Central memory CD8-positive, alpha-beta T cell (primary cell): ENCODE measurements around the gene LRRC52.
A peak's percentile ranks its signal among the peaks of the same experiment; 100 is the strongest.
"Not testable (repeated sequence)": the region's sequence is repeated elsewhere in the genome, so short reads cannot be mapped to it uniquely, and the experiment has no call there.

Experiments used
- ATAC-seq: fragments of 150-1000 bp; cut with Tn5 transposase; replicated peaks from 2 replicates; pipeline ENCODE4 v1.10.0; 2022; ENCODE audit warnings: mild to moderate bottlenecking, moderate FRiP score, moderate number of reproducible peaks; ENCODE audit not compliant: poor library complexity, severe bottlenecking; ENCODE audit errors: extremely low read depth
- DNase-seq, 2 donors: peaks; one replicate each; pipeline ENCODE4 v3.0.0; 2021; ENCODE audit warnings: low spot score in 2 of 2
- H3K27ac Mint-ChIP-seq: one replicate; pipeline ENCODE4 v1.8.0; 2022; ENCODE audit warnings: low read depth, mild to moderate bottlenecking, moderate library complexity, mixed read lengths
- H3K27me3 Mint-ChIP-seq: one replicate; pipeline ENCODE4 v1.8.0; 2022; ENCODE audit warnings: mixed read lengths
- H3K36me3 Mint-ChIP-seq: one replicate; pipeline ENCODE4 v1.8.0; 2022; ENCODE audit warnings: mild to moderate bottlenecking, moderate library complexity, mixed read lengths; ENCODE audit not compliant: insufficient read depth
- H3K4me1 Mint-ChIP-seq: one replicate; pipeline ENCODE4 v1.8.0; 2022; ENCODE audit warnings: mixed read lengths
- H3K4me3 Mint-ChIP-seq: one replicate; pipeline ENCODE4 v1.8.0; 2022; ENCODE audit warnings: mild to moderate bottlenecking, moderate library complexity, mixed read lengths
- H3K9me3 Mint-ChIP-seq: one replicate; pipeline ENCODE4 v1.8.0; 2022; ENCODE audit warnings: mixed read lengths

Gene LRRC52

DNA sequence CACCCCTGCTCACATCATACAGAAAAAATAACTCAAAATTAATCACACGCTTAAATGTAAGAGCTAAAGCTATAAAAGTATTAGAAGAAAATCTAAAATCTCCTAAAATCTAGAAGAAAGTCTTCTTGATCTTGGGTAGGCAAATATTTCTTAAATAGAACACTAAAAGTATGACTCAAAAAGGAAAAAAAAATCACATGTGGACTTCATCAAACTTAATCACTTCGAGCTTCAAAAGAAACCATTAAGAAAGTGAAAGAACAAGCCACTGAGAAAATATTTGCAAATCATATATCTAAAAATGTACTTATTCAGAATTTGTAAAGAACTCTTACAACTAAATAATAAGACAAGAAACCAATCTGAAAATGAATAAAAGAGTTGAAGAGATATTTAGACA lies 32.7 kb downstream of the LRRC52 start:
- H3K36me3 Mint-ChIP-seq: peaks cover 2% of the 10 kb centered on the region
- no peaks in the 10 kb centered on the region for H3K9me3 Mint-ChIP-seq
- DNase-seq (no peak), ATAC-seq (no peak)
- peaks cover 33% of the 10 kb centered on the region for H3K27me3 Mint-ChIP-seq
- H3K4me1 Mint-ChIP-seq: no peaks in the 10 kb centered on the region
- H3K27ac Mint-ChIP-seq: no peak overlapping the region
- no peak overlapping the region for H3K4me3 Mint-ChIP-seq

DNA sequence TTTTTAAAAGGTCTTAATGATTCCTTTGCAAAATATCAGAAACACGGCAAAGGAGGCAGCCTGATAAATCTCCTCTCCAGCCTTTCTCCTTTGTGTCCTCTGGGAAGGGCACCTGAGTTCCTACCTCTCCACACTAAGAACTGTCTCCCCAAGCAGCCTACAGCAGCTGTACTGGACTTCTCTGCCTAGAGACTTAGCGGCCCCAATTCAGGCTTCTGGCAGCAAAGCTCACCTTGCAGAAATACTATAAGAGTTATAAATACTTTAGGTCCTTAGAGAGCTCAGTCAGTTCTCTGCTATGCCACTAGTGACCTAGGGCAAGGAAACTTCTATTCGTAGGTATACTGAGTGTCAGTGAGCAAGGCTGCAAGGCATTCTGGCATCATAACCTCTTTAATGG lies 33.9 kb downstream of the LRRC52 start:
- ATAC-seq (no peak), DNase-seq (no peak)
- Mint-ChIP-seq H3K27me3 (peaks cover 28% of the 10 kb centered on the region), H3K4me3 (no peak overlapping the region), H3K9me3 (no peaks in the 10 kb centered on the region), H3K4me1 (no peaks in the 10 kb centered on the region), H3K27ac (no peak overlapping the region), H3K36me3 (peaks cover 2% of the 10 kb centered on the region)

DNA sequence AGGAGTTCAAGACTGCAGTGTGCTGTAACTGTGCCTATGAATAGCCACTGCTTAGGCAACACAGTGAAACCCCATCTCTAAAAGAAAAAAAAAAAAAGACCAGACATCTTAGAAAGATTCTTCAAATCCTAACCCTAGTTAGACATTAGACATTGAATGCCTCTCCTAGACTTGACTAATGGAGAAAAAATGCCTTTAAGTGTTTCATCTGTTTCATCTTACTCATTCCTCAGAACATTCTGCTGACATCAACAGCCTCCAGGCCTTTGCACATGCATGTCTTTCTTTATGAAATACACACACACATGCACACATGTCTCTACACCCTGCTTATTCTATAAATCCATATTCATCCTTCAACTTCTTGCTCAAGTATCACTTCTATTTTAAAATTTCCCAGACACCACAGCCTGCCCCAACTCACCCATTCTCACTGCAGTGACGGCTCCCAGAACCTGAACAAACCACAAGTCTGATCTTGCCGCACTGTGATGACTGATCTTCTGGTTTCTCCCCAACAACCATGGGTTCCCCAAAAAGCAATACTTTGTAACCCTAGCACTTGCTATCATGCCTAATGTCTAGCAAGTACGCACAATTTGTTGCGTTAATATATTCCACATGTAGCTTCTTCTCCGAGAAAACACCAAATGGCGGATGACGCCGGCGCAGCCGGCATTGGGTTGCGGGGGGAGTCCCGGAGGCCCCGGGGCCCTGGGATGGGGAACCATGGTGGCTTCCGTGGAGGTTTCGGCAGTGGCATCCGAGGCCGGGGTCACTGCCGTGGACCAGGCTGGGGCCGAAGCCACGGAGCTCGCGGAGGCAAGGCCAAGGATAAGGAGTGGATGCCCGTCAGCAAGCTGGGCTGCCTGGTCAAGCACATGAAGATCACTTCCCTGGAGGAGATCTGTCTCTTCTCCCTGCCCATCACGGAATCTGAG lies 37.4 kb downstream of the LRRC52 start:
- Mint-ChIP-seq H3K4me1 (no peaks in the 10 kb centered on the region), H3K36me3 (peaks cover 2% of the 10 kb centered on the region), H3K27ac (no peak overlapping the region), H3K9me3 (no peaks in the 10 kb centered on the region), H3K27me3 (peaks cover 25% of the 10 kb centered on the region), H3K4me3 (no peak overlapping the region)
- no peak for ATAC-seq
- DNase-seq: no peak

DNA sequence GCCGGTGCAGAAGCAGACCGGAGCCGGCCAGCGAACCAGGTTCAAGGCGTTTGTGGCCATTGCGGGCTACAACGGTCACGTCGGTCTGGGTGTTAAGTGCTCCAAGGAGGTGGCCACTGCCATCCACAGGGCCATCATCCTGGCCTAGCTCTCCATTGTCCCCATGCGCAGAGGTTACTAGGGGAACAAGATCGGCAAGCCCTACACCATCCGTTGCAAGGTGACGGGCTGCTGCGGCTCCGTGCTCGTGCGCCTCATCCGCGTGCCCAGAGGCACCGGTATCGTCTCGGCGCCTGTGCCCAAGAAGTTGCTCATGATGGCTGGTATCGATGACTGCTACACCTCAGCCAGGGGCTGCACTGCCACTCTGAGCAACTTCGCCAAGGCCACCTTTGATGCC lies 38.1 kb downstream of the LRRC52 start:
- H3K4me3 Mint-ChIP-seq: no peak overlapping the region
- no peaks in the 10 kb centered on the region for H3K4me1 Mint-ChIP-seq
- H3K36me3 Mint-ChIP-seq: peaks cover 2% of the 10 kb centered on the region

DNA sequence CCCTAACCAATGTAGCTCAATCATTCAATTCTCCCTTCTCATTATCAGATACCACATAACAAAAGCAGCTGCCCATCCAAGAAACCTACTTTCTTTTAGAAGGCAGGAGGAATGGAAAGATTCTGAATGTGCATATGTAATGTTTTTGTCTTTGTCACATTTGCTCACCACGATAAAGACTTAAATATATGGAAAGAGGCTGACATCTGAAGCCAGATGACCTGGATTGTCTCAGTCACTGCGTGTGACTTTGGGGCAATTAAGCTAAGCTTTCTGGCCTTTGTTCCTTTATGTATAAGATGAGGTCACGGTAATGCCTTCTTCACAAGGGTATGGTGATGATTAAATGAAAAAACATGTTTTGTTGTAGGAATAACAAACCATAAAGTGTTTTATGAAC lies 42.6 kb downstream of the LRRC52 start:
- H3K27me3 Mint-ChIP-seq: peaks cover 60% of the 10 kb centered on the region
- no peak for ATAC-seq

More for the DNA sequence above, 38.1 kb downstream of the LRRC52 start:
- H3K9me3 Mint-ChIP-seq: no peaks in the 10 kb centered on the region
- peaks cover 28% of the 10 kb centered on the region for H3K27me3 Mint-ChIP-seq
- no peak for DNase-seq
- ATAC-seq: no peak
- no peak overlapping the region for H3K27ac Mint-ChIP-seq

GRCh38 chr1:165591391-165591790 lies 47.6 kb downstream of the LRRC52 start:
- not testable (repeated sequence) for H3K9me3 Mint-ChIP-seq, H3K4me3 Mint-ChIP-seq, H3K4me1 Mint-ChIP-seq, H3K36me3 Mint-ChIP-seq, H3K27ac Mint-ChIP-seq, DNase-seq, ATAC-seq
- peaks cover 65% of the 10 kb centered on the region for H3K27me3 Mint-ChIP-seq

More for the DNA sequence above, 42.6 kb downstream of the LRRC52 start:
- Mint-ChIP-seq H3K4me3 (no peak overlapping the region), H3K27ac (no peak overlapping the region), H3K4me1 (no peaks in the 10 kb centered on the region), H3K9me3 (no peaks in the 10 kb centered on the region), H3K36me3 (no peaks in the 10 kb centered on the region)
- no peak for DNase-seq

DNA sequence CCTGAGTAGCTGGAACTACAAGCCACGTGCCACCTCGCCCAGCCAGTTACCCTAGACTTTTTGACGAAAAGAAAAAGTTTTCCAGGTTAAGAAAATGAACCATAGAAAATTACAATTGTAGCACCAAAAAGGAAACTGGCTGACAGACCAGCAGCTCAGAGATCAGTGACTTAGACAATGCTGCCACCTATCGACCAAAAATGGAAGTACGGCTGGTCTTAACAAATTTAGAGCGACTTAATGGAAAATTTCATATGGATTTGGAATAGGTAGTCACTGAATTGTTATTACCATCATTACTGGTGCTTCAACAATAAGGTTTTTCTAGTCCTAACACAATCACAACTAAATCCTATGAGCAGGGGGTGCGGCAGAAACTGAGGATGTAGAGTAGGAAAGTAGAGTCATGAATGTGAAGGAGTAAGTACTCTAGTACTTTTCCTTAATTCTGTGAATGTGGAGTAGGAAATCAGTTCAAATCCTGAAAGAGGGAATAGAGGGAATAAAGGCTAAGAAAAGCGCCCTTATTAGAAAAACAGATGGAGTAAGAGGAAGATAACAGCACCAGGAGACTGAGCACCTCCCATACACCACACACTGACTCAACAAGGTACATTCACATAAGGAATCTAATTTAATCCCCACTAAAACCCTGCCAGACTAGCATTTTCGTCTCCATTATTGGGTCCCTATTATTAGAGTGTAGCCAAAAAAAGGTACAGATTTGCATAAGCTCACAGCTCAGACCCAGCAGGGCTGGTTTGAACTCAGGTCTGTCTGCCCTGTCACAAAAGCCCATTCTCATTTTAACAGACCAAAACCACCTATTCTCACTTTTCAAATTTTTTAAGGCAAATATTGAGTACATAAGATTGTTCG lies 49.4 kb downstream of the LRRC52 start:
- peak; percentile 40 for ATAC-seq
- peak; percentile 63 to 83 for DNase-seq
- Mint-ChIP-seq H3K27me3 (peaks cover 63% of the 10 kb centered on the region), H3K36me3 (peaks cover 10% of the 10 kb centered on the region), H3K27ac (no peak overlapping the region), H3K4me3 (no peak overlapping the region), H3K9me3 (no peaks in the 10 kb centered on the region), H3K4me1 (peaks cover 22% of the 10 kb centered on the region)

- H3K4me1 Mint-ChIP-seq: peaks cover 28% of the 10 kb centered on the region
- H3K36me3 Mint-ChIP-seq: peaks cover 11% of the 10 kb centered on the region
- ATAC-seq: no peak
- peaks cover 44% of the 10 kb centered on the region for H3K27me3 Mint-ChIP-seq
- H3K4me3 Mint-ChIP-seq: no peak overlapping the region
- DNase-seq: no peak
- H3K9me3 Mint-ChIP-seq: no peaks in the 10 kb centered on the region
- no peak overlapping the region for H3K27ac Mint-ChIP-seq
Measured at GRCh38 chr1:165595246-165595938, 51.6 kb downstream of the LRRC52 start.

DNA sequence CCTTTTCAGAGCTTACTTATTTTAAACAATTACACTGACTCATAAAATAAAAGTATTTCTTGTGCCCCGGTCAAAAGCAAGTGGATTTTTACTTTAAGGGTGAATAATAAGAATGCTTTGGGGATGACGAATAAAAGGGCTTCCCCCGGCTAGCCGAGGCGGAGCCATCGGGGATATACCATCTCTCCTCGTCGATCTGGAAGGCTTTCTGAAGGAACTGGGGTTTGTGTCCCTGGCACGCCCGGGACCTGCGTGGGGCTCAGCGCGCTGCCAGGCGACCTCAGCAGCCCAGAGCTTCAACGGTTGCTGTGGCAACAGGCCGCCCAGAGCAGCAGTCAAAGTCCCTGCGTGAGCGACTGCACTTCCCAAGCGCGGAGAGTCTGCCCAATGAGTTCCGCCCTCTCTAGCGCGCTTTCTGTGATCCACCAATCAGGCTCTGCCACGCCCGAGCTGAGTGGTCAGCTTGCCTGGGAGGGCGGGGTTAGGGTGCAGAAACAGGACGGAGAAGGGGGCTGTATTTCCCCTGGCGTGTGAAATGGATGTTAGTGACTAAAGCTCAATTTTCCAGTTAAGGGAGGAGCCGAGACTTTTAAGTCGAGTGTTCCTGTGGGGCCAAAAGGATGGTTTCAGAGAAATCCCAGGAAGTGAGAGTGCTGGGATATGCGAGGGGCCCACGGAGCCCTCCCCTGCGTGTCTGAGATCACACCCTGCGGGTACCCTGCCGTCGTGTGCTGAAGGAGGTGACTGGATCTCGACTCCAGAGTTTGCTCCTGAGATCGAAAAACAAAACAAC lies 54.3 kb downstream of the LRRC52 start:
- ATAC-seq: peak; percentile 97
- DNase-seq: peak; percentile 71 to 80
- Mint-ChIP-seq H3K4me1 (peaks cover 31% of the 10 kb centered on the region), H3K36me3 (peaks cover 11% of the 10 kb centered on the region), H3K4me3 (peak overlapping the region; percentile 79), H3K9me3 (no peaks in the 10 kb centered on the region), H3K27me3 (peaks cover 31% of the 10 kb centered on the region), H3K27ac (peak overlapping the region; percentile 86)

GRCh38 chr1:165598676-165599059 lies 54.9 kb downstream of the LRRC52 start:
- Mint-ChIP-seq H3K9me3 (no peaks in the 10 kb centered on the region), H3K4me1 (peaks cover 29% of the 10 kb centered on the region), H3K4me3 (peak overlapping the region; percentile 79), H3K27ac (peak overlapping the region; percentile 86), H3K27me3 (peaks cover 25% of the 10 kb centered on the region), H3K36me3 (peaks cover 11% of the 10 kb centered on the region)
- peak; percentile 2 for ATAC-seq
- no peak for DNase-seq

DNA sequence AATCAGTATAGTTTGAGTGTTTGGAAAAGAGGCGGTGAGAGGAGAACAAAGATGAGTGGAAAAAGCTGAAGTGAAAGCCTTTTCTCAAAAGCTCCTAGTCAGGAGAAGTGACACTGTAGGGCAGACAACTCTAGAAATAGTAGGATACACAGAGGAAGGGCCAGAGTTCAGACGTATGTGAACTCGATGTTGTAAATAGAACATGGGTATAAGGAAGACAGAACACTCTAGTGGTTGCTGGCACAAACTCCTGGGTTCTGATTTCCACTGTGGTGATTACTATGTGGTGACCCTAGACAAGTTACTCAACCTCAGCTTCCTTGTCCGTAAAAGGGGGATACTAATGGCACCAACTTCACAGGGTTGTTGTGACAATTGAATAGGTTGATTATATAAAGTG lies 57.0 kb downstream of the LRRC52 start:
- peaks cover 10% of the 10 kb centered on the region for H3K36me3 Mint-ChIP-seq
- DNase-seq: no peak
- no peak for ATAC-seq
- no peak overlapping the region for H3K27ac Mint-ChIP-seq
- no peak overlapping the region for H3K4me3 Mint-ChIP-seq
- peaks cover 29% of the 10 kb centered on the region for H3K4me1 Mint-ChIP-seq
- peaks cover 12% of the 10 kb centered on the region for H3K27me3 Mint-ChIP-seq
- no peaks in the 10 kb centered on the region for H3K9me3 Mint-ChIP-seq

- no peaks in the 10 kb centered on the region for H3K27me3 Mint-ChIP-seq
- no peak overlapping the region for H3K27ac Mint-ChIP-seq
- DNase-seq (no peak), ATAC-seq (no peak)
- H3K4me3 Mint-ChIP-seq: no peak overlapping the region
- H3K4me1 Mint-ChIP-seq: peaks cover 8% of the 10 kb centered on the region
- no peaks in the 10 kb centered on the region for H3K9me3 Mint-ChIP-seq
- no peaks in the 10 kb centered on the region for H3K36me3 Mint-ChIP-seq
Measured at GRCh38 chr1:165603810-165604209, 60.0 kb downstream of the LRRC52 start.
